HL-60/S4 treated with retinoic acid at 250 ng/mL for 4 days and 3 days (cell line): ENCODE results near the gene VPS8.

Source experiments
- in situ Hi-C: fragments of 300-500 bp; cut with MboI; formaldehyde crosslinking; loops from 2 replicates; pipeline ENCODE4 v1.7.0; 2022; ENCODE audit warnings: low sequenced_read_pairs

The VPS8 gene, protein sequence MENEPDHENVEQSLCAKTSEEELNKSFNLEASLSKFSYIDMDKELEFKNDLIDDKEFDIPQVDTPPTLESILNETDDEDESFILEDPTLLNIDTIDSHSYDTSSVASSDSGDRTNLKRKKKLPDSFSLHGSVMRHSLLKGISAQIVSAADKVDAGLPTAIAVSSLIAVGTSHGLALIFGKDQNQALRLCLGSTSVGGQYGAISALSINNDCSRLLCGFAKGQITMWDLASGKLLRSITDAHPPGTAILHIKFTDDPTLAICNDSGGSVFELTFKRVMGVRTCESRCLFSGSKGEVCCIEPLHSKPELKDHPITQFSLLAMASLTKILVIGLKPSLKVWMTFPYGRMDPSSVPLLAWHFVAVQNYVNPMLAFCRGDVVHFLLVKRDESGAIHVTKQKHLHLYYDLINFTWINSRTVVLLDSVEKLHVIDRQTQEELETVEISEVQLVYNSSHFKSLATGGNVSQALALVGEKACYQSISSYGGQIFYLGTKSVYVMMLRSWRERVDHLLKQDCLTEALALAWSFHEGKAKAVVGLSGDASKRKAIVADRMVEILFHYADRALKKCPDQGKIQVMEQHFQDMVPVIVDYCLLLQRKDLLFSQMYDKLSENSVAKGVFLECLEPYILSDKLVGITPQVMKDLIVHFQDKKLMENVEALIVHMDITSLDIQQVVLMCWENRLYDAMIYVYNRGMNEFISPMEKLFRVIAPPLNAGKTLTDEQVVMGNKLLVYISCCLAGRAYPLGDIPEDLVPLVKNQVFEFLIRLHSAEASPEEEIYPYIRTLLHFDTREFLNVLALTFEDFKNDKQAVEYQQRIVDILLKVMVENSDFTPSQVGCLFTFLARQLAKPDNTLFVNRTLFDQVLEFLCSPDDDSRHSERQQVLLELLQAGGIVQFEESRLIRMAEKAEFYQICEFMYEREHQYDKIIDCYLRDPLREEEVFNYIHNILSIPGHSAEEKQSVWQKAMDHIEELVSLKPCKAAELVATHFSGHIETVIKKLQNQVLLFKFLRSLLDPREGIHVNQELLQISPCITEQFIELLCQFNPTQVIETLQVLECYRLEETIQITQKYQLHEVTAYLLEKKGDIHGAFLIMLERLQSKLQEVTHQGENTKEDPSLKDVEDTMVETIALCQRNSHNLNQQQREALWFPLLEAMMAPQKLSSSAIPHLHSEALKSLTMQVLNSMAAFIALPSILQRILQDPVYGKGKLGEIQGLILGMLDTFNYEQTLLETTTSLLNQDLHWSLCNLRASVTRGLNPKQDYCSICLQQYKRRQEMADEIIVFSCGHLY (N-terminal part only)

DNA sequence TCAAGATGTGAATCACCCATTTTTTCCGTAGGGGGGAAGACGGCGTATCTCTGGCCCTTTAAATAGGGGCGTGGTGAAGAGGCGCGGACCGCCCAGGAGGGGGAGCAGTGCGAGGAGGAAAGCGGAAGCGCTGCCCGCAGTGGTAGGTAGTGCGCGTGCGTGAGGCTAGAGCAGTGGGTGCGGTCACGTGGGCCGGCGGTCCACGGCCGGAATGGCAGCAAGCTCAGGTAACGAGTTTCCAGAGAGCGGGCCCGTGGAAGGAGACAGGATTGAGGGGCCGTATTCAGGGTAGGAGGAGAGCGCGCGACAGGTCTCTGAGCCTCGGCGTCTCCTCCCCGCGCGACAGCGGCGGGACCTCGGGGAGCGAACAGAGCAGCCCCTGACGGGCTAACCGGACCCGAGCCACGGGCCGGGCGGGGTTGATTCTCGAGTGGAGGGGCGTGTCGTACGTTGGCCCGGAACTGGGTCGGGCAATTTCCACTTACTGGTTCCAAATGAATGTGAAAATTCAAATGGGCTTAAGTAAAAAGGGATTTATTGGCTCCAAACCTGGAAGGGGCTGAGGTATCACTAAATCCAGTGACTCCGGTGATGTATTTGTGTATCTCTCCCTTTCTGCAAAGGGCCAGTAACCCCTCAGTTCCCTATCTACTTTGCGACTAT, at the start of gene VPS8:
Gene VPS8, plus strand, starts transcription at position 168 of the 663 bp plus-strand sequence. CDS start 12,467 bp downstream, outside the sequence.
- in situ Hi-C loops = no loop called here

DNA sequence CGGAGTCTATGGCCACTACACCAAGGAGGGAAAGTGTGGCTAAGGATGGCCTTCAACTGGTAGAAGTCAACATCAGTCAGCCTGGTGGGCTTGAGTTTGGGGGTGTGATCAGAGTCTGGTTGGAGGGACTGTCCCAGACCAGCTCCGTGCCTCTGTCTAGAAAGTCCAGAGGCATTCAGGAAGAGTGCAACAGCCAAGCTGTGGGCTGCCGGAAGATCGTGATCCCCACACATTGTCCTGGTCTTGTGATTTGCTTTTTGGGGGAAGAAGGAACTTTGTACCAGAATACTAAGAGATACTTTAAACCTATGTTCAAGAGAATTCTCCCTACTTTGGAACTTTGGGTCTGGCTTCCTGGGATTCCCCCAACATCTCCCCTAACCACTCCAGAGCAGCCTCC, 47.8 kb upstream of the VPS8 start:
- in situ Hi-C loops = loop anchor here (25.0 kb wide), 1 partner anchor 402 kb away; the partner anchor contains the start of genes CLCN2 and POLR2H

DNA sequence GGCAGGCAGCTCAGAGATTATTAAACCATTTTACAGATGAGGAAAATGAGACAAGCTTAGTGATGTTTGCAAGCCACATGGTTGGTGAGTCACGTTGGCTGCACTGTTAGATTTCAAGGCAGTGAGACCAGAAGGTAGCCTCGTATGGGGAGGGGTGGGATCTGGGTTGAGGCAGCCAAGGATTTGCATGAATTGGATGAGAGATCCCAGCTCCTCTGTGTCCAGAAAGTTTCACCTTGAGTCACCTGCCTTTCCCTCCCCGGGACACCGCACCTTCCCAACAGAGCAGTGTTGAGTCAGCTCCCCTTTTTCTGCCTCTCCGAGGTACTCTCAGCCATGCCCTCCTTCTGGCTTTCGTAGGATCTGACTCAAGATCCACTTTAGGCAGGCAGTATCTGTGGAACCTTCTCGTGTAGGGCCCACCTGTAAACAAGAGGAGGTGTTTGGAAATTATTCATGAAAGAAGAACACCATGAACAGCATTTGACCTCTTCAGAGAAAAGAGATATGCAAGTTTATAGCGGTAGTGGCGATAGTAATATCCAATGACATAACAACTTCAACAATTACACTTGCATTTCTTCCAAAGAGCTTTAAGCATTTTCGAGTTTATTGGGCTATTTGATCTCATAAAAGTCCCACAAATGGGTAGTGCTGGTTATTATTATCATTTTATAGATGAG, 46.8 kb upstream of the VPS8 start:
- in situ Hi-C loops = loop anchor here (25.0 kb wide), 1 partner anchor 403 kb away; the partner anchor contains the start of genes CLCN2 and POLR2H

DNA sequence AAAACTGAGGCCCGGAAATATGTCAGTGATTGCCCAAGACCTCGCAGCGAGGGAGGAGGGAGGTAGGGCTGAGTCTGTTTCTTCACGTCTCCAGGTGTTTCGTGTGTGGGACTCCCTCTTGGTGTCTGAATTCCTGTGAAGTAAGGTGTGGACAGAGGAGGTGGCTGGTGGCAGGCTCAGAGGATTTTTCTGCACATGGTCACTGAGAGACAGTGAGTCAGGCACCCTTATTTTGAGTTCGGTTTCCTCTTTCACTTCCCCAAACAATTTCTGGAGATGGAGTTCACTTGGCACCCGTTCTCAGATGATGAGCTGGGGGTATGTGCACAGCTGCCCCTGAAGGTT, 46.3 kb upstream of the VPS8 start:
- in situ Hi-C loops = loop anchor here (25.0 kb wide), 1 partner anchor 403 kb away; the partner anchor contains the start of genes CLCN2 and POLR2H

DNA sequence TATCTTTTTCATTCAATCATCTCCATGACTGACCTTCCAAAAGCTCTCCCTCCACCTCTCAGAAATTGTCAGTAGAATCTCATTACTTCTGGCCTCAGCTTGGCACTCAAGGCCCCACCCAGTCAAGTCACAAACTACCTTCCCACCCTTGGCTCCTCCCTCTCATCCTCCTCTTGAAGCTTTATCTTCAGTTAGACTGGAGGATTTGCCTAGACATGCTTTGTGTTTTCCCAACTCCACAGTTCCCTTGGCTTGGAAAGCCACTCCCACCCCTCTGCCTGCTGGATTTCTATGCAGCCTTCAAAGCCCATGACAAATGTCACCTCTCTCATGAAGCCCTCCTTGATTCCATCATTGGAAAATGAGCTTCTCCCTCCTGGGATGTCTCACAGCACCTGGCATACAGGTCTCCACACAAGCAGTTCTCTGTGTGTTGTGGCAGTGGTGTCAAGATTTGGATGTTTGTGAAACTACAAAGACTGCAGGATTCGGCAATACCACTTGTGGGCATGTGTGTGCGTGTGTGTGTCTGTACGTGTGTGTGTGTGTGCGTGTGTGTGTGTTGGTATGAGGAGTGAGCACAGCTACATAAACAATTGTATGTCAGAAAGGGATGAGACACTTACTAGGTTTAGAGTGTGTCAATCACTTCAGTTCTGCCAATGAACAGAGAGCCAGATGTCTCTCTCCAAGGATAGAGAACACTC, 45.3 kb upstream of the VPS8 start:
- in situ Hi-C loops = loop anchor here (25.0 kb wide), 1 partner anchor 404 kb away; the partner anchor contains the start of genes CLCN2 and POLR2H

DNA sequence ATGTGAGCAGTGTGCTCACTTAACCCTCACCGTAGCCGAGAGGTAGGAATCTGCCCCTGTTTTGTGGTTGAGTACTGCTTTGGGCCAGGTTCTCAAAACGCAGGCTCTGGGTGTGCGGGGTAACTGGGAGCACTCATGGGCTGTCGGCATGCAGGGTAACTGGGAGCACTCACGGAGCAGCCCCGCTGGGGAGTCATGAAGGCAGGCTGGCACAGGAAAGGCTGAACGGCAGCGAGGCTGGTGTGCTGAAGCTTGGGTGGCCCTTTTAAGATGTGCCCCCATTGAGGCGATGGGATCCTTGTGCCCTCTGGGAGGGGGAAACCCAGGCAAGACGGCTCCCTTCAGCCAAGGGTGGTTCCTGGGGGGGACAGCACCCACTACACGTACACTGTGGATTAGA, 44.6 kb upstream of the VPS8 start:
- in situ Hi-C loops = loop anchor here (25.0 kb wide), 1 partner anchor 405 kb away; the partner anchor contains the start of genes CLCN2 and POLR2H

DNA sequence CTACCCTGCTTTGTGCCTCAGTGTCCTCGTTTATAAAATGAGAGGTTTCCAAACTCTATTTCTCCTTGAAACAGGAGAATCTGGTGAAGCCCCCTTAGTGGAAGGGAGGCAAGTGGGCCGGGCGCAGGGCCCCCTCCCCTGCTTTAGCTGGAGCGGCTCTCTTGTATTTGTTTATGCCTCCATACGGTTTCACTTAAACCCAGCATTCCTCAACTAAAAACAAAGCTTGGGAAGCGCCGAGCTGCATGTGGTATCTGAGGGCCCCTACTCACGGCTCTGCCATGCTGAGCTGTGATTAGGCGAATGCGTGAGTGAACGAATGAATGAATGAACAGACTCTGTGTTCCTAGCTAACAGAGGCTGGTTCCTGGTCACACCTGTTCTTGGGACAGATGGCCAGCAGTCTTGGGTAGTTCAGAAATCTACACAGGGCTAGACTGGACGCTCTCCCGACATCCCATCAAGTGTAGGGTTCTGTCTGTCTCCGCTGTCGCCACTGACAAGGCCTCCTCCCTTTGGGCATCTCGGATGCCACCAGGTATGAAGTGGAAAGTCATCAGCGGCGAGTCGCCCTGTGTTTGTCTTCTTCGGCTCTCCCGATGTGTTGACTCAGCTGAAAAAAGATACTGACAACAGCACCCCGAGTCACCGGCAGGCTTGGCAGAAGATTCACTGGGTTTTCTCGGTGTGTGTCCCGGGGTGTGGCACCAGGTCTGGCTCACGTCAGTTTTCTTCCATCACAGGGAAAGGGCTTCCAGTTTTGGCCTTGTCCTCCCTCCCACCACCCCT, 42.4 kb upstream of the VPS8 start:
- in situ Hi-C loops = loop anchor here (25.0 kb wide), 1 partner anchor 407 kb away; the partner anchor contains the start of genes CLCN2 and POLR2H

DNA sequence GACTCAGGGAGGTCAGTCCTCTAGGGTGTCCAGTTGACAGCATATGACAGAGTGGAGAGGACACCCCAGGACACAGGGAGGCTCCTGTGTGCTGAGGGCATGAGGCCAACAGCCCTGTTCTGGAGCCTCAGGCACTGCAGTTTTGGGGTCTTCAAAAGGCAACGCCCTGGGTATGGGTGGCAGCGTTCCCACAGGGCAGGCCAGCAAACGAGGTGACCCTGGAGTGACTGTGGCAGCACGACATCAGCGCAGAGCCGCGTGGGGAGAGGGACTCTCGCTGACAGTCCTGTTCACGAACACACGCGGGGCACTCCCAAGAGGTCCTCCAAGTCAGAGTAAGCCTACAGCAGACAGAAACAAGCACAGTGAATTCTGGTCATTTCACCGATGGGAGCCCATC, 41.4 kb upstream of the VPS8 start:
- in situ Hi-C loops = loop anchor here (25.0 kb wide), 1 partner anchor 408 kb away; the partner anchor contains the start of genes CLCN2 and POLR2H

DNA sequence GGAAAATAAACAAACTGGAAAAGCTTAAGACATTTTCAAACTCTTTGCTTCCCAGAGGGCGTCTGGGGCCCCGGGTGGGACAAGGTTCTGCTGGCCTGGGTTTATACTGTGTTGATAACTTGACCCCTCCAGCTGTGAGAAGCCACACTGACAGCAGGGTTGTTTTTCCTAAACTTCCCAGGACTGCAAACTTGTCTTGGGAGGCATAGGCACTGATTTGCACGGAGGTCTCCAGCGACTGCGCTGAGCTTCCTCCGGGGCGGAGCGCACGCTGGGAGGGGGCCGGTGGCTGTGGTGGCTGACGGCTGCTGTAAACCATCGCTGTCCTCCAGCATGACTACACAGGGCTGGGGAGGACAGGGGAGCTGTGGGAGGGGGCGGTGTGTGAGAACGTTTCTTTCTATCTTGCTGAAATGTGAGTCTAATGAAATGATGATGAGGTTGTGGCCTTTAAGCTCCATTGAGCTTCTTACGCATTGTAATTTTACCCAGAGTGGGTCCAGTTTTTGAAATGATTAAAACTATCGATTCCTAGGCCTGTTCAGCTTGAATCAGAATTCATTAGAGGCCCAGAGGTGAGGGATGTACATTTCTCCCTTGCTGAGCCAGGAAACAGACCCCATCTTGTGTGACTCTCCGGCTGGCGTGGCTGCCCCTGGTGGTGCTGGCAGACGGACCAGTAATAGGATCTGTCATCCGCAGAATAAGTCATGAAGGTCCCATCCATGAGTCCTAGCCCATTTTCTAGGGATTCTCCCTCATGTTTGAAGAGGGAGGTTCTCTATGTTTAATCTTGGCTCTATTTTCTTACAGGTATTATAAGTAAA, 40.5 kb upstream of the VPS8 start:
- in situ Hi-C loops = loop anchor here (25.0 kb wide), 1 partner anchor 409 kb away; the partner anchor contains the start of genes CLCN2 and POLR2H

DNA sequence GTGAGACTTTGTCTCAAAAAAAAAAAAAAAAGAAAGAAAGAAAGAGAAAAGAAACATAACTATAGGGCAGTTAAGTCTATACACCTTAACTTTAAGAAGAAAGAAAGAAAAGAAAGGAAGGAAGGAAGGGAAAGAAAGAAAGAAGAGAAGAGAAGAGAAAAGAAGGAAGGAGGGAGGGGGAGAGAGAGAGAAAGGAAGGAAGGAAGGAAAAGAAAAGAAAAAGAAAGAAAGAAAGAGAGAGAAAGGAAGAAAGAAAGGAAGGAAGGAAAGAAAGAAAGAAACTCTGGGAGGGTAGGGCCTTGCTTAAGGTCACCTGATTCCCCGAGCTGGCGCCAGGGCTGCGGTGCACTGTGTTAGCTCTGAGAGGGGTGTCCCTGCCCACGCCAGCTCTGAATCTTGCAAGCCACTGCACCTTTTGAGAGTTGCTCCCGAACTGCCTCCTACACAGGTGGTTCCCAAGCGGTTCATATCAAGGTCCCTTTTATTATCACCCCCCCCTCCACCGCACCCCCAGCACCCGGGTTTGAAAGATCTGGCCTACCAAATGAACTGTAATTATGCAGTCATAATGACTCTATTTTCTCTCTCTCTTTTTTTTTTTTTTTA, 39.2 kb upstream of the VPS8 start:
- in situ Hi-C loops = loop anchor here (25.0 kb wide), 1 partner anchor 410 kb away; the partner anchor contains the start of genes CLCN2 and POLR2H

DNA sequence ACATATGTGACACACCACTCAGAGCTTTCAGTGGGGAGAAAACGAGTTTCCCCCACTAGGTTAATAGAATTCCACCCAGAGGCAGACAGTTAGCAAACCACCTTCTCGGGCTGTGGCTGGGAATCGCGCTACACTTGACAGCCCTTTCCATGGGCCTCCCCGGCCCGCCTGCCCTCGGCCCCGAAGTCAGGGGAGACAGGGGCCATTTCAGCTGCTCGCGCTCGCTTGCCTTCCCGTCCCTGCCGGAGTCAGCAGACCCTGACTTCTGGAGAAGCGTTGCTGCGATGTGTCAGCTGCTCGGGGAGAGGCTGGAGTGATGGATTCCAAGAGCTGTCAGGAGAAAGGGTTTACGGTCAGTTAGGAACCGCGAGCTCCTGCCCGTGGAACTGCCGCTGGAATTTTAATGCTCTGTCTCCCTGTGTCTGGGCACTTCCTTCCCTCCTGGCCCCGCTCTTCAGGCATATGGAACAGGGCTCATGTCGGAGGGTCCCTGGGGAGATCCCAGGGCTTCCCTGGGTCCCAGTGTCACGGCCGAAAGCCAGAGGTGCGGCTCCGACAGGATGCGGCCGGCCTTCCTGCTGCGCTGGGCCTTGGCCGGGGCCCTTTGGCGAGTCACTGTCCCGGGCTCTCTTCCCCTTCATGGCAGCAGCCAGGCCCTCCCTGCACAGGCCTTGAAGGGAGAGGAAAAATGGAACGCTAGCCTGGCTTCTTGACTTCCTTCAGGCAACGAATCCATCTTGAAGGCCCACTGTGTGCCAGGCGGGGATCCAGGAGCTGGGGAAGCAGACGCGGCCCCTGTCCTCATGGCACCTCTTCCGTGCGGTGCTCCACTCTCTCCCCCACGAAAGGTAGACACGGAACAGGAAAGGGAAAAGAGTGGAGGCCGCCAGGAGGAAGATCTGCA, 38.4 kb upstream of the VPS8 start:
- in situ Hi-C loops = loop anchor here (25.0 kb wide), 1 partner anchor 411 kb away; the partner anchor contains the start of genes CLCN2 and POLR2H

DNA sequence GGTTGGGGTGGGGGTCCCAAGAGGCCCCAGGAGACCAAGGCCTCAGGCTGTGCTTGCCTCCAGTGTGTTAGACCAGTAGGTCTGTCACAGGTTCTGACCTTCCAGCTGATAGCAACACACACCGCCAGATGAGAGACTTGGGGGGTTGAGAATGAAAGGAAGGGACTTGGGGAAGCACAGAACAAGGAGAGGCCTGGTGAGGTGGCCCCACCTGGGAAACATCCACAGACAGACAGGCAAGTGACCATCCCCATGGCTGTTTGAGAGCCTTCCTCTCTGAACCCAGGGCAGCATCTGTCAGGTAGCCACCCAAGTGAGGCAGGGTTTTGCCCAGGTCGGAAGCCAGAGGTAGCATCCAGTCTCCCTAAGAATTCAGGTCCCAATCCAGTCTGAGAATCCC, 35.0 kb upstream of the VPS8 start:
- in situ Hi-C loops = no loop called here

DNA sequence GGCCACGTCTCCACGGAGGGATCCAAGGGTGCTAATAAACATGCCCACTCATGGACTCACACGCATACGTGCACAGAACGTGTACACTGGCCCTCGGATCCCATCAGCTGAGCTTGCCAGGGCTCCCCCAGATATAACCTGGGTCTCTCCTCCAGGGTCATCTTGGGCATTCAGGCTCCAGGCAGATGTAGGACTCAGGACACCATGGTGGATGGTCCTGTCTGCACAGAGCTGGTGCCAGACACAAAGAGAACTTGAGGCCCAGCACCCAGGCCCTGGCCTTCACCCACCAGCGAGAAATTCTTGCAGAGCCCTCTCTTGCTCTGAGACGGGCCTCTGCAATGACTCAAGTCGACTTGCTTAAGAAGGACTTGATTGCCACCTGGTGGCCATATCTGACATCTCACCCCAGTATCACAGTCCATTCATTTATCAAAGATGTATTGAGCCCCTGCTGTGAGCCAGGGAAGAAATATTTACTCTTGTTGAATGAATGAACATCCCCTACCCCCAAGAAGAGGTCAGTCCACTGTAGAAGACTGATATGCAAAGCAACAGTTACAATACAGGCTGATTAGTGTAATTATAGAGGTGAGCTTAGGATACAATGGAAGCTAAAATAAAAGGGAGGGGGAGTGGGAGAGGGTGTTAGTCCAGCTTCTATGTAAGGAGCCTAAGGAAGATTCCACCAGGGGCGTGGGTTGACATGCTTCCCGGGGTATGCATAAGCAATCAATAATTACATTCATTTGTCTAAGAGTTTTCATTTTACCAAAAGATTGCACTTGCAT, 34.2 kb upstream of the VPS8 start:
- in situ Hi-C loops = no loop called here
